DMS 273 (cell line): ENCODE data around the gene PSG7.
A peak's percentile ranks its signal among the peaks of the same experiment; 100 is the strongest.
"Not testable (repeated sequence)": the region's sequence is repeated elsewhere in the genome, so short reads cannot be mapped to it uniquely, and the experiment has no call there.

ENCODE experiments used
- DNase-seq: peaks from one replicate; lab custom pipeline; 2025; ENCODE audit not compliant: unreplicated experiment; lab: John Stamatoyannopoulos, UW

PSG7 gene

DNA sequence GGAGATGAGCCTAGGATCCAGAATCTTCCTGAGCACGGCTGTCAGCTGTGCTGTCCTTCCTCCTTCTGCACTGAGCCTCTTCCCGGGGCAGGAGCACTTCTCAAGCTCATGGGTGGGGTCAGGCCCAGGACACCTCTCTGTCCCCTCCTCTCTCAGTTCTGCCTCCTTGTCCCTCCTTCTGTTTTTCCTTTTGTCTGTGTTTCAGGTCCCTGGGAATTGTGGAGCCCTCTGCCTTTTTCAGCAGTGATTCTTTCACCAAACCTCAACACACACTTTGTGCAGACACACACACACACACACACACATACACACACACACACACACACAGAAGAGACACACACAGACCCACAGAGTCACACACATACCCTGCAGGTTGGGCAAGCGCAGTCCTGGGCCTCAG lies at the start of gene PSG7:
PSG7 (minus strand) TSS at position 101 of the 400 bp plus-strand sequence. CDS start 131 bp downstream, outside the sequence.
- not testable (repeated sequence) for DNase-seq

DNA sequence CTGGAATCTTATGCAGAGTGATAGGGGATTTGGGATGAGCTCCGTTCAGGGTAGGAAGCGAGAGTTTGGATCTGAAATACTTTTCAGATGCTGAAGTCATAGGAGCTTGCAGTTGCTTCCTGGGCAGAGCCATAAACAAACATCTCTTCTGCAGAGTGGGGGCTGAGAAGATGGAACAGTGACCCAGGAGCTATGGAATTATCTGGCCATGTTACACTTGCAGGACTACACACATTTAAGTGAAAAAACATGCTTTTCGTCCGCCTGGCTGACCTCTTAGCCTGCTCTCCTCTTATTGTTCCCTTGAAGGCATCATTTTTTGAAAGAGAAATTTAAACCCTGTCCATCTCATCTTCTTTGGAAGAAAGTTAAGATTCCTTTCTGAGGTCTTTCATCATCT lies 48.6 kb upstream of the PSG7 start:
- no peak for DNase-seq

DNA sequence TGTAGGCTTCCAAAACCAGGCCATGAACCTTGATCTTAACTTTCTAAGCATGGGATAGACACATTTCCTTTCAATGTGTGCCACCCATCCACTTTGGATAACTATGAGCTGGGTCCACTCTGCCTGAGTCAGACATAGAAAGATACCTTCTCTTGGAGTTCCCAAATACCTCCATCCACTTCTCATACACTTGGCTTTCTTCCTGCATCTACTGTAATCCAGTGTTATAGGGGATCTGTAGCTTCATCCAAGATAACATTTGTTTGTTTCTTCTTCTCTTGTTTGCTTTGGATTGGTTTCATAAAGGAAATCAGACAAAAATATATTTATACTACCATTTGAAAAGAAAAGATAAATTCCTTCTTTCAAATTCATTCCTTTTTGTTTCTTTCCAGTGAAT lies 45.1 kb upstream of the PSG7 start:
- not testable (repeated sequence) for DNase-seq

DNA sequence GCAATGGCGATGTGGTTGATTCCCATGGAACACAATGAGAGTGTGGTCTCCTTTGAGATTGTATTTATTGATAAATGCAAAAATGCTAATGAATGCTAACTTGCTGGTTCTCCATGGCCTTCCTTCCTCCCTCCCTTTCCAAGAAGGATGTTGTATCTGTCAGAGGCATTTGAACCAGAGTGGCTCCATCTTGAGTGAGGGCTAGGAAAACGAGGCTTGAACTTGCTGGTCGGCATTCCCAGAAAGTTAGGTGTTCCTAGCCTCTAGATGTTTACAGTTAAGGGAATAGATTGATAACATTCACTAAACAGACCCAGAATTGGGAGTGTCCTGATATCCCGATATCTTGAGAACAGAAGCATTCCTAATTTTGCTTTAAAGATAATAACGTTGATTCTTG lies 34.4 kb upstream of the PSG7 start:
- DNase-seq = not testable (repeated sequence)

DNA sequence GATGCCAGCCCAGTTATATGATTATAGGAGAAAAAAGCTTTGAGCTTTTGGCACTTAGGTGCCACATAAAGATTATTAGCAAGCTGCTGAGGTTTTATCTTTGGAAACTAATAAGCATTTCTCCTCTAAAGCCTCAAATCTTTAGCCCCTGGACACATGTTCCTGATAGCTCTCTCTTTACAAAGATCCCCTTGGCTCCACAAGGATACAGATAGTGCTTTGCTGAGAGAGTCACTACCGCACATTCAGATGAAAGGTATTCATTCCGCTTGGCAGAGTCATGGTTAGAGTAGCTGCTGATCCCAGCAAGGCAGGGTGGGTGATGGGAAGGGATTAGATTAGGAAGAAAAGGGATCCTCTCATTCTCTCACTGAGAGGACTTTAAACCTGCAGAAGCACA lies 28.2 kb upstream of the PSG7 start:
- DNase-seq = no peak

DNA sequence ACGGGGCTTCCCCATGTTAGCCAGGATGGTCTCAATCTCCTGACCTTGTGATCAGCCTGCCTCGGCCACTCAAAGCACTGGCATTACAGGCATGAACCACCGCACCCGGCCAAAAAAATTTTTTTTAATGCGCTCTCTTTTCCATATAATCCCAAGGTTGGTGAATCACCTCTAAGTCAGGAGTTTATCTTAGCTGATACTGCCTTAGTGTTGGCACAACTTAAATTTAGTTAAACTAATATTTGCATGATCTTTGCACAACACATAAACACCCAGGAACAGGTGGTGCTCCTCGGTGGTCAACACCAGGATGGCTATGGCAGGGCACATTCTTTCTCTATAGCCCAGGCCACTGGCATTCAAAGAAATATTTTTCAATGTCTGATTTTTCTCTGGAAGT lies 24.1 kb upstream of the PSG7 start:
- no peak for DNase-seq

DNA sequence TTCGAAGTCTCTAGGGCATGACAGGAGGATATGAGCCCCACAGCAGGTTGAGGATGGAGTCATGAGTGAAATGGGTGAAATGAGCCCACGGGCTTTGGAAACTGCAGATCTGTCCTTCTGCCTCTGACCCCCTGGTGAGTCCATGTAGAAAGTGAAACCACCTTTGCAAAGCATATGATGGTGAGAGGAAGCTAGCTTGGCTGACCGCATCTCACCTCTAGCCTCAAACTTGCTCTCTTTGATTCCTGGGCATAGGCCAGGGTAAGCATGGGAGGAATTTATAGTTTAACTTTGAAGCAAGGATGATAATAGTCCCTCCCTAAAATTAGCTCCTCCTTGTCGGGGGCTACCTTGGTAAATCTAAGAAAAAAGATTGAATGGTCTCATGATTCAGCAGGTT lies 15.1 kb upstream of the PSG7 start:
- DNase-seq = not testable (repeated sequence)

DNA sequence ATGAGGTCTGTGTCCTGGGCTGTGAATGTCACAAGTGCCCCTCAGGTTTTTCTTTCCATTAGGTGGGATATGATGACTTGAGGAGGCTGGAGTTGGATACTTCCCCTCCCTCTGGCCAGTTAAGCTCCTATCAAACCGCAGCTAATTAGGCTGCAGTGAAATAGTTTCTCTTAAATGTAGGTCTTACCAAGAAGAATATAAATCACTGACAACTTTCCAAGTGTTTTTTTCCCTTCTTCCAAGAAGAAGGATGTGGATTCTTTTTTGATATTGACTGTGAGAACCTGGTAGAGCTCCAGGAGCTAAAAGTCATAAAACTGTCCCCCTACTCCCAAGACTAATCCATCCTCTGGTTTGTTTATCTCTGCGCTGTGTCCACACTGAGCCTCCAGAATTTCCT lies 14.5 kb upstream of the PSG7 start:
- DNase-seq = not testable (repeated sequence)

DNA sequence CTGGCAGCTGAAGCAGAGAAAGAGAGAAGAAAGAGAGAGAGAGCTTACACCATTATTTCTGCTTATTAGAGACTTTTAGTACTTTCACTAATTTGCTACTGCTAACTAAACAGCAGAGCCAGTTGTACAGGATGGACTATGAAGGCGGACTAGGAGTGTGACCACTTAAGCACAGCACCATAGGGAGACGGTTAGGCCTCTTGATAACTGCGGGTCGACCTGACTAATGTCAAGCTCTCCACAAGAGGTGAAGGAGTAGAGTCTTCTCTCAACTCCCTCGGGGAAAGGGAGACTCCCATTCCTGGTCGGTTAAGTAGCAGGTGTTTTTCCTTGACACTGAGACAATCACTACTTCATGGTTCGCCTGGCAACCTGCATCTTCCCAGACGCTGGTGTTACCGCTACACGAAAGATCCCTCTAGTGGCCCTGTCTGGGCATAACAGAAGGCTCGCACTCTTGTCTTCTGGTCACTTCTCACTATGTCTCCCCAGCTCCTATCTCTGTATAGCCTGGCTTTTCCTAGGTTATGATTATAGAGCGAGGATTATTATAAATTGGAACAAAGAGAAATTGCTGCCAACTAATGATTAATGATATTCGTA lies 5.3 kb upstream of the PSG7 start:
- peak; percentile 4 for DNase-seq

DNA sequence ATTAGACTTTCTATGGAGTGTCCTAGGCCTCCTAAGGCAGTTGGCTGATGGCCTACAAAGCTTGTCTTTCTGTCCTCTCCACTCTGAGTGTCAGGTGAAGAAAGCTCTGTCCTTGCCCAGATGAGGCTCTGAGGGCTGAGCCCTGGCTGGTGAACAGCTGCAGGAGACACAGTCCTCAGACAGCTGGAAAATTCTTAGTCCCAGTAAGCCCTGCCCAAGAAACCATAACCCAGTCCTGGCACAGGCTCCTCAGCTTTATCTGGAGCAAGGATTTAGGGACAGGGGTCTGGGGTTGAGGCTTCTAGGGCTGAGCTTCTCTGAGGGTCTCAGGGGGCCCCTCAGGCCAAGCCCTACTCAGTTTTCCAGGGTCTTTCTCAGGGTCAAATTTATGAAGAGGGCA lies 2.3 kb downstream of the PSG7 start:
- DNase-seq = not testable (repeated sequence)

DNA sequence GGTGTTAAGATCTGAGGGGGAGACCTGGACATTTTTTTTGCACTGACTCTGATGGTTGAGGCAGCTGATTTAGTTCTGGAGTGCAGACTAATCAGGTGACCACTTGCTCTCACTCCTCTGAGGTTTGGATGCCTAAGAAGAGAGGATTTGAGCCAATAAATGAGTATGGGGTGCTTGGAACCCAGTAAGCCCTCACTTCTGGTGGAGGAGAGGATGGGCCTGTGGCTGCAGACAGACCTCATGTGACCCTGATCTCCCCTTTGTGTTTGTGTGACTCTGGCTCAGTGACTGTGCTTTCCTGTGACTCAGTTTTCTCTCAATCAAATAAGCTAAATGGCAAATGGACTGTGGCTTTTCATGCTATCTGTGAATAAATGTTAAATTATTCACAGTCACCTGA lies 2.8 kb downstream of the PSG7 start:
- DNase-seq = not testable (repeated sequence)

DNA sequence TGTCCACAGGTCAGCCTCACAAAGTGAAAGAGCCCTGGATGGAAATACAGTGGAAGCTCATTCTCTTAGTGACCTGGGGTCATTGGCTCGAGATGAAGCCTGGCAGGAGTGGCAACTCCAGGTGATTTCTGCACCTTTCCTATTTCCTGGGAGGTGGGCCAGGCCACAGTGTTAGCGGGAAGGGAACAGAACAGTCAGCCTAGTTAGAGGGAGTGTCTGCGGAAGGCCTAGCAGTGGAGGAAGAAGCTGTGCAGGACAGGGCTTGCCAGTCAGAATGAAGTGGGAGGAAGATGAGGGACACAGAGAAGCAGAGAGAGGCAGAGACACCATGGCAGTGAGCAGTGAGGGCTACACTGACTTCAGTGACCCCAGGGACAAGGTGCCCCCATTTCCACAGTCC lies 3.6 kb downstream of the PSG7 start:
- not testable (repeated sequence) for DNase-seq

DNA sequence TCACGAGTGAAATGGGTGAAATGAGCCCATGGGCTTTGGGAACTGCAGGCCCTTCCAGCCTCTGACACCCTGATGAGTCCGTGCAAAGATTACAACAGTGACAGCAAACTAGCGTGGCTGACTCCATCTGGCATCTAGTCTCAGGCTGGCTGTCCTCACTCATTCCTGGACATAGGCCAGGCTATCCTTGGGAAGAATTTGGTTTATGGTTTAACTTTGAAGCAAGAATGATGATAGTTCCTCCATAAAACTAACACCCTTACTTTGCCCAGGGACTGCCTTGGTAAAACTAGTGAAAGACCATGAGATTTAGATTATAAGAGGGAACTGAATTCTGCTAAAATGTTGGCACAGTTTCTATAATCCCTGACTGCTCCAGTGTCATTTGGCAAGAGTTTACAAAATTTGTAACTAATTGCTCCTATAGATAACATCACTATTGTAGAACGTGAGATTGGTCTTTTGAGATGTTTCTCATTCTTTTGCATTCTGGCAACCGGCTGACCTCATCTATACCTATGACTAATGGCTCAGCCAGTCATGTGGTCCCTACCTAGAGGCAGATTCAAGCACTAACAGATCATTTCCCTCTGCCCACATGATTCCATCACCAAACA lies 4.4 kb downstream of the PSG7 start:
- DNase-seq = not testable (repeated sequence)

DNA sequence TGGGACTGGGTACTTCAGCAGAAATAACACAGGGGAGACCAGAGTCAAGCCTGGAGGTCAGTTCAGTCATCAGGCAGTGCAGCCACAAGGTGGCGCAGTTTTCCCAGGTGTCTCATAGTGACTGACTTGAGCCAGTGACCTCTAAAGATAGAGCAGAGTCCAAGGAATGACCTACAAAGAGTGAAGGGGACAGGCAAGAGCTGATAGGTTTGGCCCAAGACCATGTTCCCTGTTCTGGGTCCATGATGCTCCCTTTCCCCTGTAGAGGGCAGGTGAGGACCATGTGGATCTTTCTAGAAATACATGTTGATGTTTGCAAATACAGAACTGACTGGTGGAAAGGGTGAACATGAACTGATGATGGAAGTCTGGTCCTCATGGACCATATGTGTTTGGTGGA lies 6.8 kb downstream of the PSG7 start:
- DNase-seq = peak; percentile 18

DNA sequence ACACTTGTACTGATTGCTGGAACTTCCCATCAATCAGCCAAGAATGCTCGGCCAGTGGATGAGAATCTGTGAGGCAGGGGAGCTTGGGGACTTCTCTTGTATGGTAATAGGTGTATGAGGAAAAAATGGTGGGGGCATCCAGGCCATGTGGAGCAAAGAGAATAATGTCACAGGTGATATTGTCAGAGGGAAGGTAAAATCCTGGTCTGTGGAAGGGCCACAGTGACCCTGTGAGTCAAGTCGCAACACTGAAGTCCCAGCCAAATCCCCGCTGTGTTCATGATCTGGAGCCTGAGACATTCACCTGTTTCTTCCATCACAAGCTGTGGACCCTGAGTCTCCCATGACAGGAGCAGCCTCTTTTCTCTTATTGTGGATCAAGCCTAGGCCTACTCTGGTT lies 8.1 kb downstream of the PSG7 start:
- DNase-seq = no peak

DNA sequence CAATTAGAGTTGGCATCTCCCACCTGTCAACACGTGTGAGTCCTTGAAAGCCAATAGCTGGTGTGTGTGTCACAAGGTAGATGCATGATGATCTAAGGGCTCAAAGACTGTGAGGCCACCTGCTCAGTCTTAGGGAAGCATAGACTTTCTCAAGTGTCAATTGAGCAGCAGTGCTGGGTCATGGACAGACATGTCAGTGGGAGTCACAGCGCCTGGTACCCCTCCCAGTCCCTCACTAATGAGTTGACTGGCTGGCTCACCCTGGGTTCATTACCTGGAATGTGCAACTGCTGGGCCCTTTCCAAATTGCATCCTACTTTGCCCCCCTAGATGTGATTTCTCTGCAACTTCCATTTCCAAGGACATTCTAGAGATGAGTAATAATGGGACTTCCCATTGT lies 10.2 kb downstream of the PSG7 start:
- DNase-seq = no peak

DNA sequence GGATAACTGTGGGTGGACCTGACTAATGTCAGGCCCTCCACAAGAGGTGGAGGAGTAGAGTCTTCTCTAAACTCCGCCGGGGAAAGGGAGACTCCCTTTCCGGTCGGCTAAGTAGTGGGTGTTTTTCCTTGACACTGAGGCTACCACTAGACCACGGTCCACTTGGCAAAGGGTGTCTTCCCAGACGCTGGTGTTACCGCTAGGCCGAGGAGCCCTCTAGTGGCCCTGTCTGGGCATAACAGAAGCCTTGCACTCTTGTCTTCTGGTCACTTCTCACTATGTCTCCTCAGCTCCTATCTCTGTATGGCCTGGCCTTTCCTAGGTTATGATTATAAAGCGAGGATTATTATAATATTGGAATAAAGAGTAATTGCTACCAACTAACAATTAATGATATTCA lies 13.9 kb downstream of the PSG7 start:
- peak; percentile 54 for DNase-seq

DNA sequence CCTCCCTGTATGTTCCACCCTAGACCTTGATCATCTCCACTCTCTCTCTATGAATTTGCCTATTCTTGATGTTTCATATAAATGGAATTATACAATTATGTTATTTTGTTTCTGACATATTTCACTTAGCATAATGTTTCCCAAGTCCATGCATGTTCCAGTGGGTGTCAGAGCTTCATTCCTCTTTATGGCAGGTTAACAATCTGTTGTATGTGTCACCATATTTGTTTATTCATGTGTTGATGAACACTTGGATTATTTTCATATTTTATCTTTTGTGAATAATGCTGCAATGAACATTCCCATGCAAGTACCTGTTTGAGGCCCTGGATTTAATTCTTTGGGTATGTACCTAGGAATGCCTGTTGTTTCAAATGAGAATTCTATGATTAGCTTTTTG lies 16.0 kb downstream of the PSG7 start:
- DNase-seq = not testable (repeated sequence)

DNA sequence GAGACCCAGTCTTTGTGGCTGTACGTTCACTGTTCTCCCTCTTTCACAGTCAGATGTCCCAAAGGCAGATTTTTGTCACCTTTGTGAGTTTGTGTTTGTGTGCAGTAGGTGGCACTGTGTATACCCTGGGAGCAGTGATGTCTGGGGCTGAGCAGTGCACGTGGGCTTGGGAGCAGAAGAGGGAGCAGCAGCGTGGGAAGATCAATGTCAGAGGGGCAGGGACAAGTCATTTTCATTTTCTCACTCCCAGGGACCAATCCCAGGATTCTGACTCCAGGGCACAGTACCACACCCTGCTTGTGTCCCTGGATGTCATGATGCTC lies 17.3 kb downstream of the PSG7 start:
- no peak for DNase-seq

DNA sequence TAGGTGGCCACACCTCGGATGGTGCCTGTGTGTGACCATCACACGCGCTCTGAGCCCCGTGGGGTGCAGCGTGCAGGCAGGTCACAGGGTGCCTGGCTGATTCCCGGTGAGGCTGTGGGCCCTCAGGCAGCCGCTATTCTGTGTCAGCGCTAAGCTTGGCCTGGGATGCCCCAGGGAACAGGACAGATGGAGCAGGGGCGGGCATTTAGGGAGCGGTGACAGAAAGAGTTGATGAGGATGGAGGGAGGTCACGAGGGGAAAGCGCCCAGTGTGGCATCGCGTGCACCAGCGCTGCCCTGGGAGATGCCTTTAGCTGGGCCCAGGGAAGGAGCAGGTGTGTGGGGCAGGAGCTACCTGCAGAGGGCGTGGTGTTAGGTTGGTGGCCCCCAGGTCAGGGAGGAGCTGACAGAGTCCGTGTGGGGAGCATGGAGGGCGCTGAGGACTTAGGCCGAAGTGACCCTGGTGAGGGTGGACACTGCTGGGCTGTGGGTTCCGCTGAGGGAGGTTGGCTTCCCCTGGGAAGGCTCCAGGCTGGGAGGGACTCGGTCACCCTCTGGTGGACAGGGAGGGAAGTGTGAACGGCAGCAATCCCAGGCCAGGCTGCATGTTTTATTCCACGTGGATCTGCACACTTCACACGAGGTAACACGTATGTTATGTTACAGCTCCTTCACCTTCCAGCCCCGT lies 17.8 kb downstream of the PSG7 start:
- DNase-seq = peak; percentile 1

DNA sequence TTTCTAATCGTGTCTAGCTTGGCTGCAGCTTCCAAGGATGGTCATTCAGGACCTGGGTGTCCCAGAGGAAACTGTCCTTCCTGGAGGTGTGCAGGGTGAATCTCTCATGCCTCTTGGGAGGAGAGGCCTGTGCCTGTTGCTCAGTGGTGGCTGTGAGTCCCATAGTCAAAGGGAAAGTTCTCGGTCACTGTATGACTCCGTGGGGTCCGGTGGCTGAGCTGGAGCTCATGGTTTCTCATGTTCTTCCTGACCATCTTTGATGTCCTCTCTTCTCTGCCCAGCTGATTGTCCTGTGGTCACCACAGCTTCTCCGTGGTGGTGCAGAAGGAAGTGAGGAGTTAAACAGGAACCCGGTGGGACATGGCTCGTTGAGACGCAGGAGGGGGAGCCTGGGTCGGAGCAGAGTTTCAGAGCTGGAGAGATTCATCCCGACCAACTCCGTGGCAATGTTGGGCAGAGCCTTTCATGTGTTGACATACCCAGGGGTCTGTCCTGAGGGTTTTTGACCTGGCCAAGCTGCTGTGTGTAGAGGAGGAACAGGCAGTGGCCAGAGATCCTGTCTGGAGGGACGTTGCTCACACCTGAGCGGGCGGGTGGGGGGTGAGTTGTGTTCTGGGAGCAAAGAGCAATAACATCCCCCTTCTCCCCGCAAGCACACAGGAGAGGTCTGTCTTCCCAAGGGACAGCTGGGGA lies 18.5 kb downstream of the PSG7 start:
- not testable (repeated sequence) for DNase-seq

DNA sequence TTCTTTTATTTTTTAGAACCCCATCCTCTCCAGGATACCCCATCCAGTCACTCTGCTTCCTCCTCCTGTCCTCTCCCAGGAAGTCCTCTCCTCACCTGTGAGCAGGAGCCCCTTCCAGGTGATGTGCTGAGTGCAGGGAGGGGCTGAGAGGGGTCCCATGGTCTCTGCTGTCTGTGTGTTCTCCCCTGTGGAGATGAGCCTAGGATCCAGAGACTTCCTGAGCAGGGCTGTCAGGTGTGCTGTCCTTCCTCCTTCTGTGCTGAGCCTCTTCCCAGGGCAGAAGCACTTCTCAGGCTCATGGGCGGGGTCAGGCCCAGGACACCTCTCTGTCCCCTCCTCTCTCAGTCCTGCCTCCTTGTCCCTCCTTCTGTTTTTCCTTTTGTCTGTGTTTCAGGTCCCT lies 19.4 kb downstream of the PSG7 start, which contains the start of gene PSG6:
PSG6 (minus strand) TSS at position 261 of the 400 bp plus-strand sequence; CDS start at position 159, 102 bp downstream.
- not testable (repeated sequence) for DNase-seq
